Measurements from ENCODE around the gene APOBEC2.

The APOBEC2 gene

DNA sequence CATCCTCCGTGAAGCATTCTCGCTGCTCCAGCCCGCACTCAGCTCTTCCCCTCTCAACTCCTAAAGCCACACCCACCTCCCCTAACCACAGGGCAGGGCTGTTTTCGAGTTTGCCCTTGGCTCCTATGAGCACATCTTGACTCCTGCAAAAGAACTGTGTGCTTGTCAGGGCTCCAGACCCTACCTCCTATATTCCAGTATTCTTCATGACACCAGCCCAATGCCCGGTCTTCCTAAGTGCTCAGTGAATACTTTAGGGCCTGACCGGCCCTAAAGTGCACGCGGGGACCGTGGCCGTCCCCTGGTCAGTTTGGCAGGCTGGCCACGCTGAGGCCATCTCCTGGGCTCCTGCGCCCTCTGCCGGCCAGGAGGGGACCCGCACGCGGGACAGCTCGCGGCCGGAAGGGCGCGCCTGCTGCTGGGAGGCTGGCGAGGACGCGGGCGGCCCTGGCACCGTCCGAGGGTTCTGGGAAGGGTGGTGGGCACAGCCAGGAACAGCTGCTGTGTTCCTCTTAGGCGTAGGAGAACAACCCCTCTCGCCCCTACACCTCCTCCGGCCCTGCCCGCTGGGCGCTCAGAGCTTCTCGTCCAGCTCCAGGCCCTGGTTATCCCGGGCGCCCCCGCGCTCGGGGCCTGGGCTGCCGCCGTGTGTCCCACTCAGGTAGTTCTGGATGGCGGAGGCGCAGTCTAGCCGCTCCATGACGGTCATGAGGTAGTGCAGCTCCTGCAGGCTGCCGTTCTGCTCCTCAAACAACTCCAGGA is 25.0 kb upstream of the APOBEC2 start:
- peak; percentile 99 for ATAC-seq
- TF ChIP-seq ARNTL (CRISPR knock-in tag; IDR thresholded peaks at IDR 0.05; ENCODE audit: borderline replicate concordance, low read depth) (no peak), PPARA (CRISPR knock-in tag; IDR thresholded peaks at IDR 0.05; ENCODE audit: borderline replicate concordance) (no peak), ZFP30 (CRISPR knock-in tag; IDR thresholded peaks at IDR 0.05) (no peak), BACH2 (CRISPR knock-in tag; IDR thresholded peaks at IDR 0.05; ENCODE audit: borderline replicate concordance) (no peak), ESRRG (CRISPR knock-in tag; IDR thresholded peaks at IDR 0.05) (no peak), ISL1 (CRISPR knock-in tag; IDR thresholded peaks at IDR 0.05) (no peak), ZC3H10 (CRISPR knock-in tag; IDR thresholded peaks at IDR 0.05) (no peak), GLIS3 (CRISPR knock-in tag; IDR thresholded peaks at IDR 0.05) (no peak), TCF4 (CRISPR knock-in tag; IDR thresholded peaks at IDR 0.05; ENCODE audit: borderline replicate concordance) (no peak), ZFP3 (CRISPR knock-in tag; IDR thresholded peaks at IDR 0.05) (no peak)
- TF ChIP-seq, protein P1, sequence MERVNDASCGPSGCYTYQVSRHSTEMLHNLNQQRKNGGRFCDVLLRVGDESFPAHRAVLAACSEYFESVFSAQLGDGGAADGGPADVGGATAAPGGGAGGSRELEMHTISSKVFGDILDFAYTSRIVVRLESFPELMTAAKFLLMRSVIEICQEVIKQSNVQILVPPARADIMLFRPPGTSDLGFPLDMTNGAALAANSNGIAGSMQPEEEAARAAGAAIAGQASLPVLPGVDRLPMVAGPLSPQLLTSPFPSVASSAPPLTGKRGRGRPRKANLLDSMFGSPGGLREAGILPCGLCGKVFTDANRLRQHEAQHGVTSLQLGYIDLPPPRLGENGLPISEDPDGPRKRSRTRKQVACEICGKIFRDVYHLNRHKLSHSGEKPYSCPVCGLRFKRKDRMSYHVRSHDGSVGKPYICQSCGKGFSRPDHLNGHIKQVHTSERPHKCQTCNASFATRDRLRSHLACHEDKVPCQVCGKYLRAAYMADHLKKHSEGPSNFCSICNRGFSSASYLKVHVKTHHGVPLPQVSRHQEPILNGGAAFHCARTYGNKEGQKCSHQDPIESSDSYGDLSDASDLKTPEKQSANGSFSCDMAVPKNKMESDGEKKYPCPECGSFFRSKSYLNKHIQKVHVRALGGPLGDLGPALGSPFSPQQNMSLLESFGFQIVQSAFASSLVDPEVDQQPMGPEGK (CRISPR knock-in tag; IDR thresholded peaks at IDR 0.05; ENCODE audit: borderline replicate concordance) = no peak
- TF ChIP-seq, protein P2, sequence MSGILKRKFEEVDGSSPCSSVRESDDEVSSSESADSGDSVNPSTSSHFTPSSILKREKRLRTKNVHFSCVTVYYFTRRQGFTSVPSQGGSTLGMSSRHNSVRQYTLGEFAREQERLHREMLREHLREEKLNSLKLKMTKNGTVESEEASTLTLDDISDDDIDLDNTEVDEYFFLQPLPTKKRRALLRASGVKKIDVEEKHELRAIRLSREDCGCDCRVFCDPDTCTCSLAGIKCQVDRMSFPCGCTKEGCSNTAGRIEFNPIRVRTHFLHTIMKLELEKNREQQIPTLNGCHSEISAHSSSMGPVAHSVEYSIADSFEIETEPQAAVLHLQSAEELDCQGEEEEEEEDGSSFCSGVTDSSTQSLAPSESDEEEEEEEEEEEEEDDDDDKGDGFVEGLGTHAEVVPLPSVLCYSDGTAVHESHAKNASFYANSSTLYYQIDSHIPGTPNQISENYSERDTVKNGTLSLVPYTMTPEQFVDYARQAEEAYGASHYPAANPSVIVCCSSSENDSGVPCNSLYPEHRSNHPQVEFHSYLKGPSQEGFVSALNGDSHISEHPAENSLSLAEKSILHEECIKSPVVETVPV (CRISPR knock-in tag; IDR thresholded peaks at IDR 0.05) = no peak
- TF ChIP-seq, protein P3, sequence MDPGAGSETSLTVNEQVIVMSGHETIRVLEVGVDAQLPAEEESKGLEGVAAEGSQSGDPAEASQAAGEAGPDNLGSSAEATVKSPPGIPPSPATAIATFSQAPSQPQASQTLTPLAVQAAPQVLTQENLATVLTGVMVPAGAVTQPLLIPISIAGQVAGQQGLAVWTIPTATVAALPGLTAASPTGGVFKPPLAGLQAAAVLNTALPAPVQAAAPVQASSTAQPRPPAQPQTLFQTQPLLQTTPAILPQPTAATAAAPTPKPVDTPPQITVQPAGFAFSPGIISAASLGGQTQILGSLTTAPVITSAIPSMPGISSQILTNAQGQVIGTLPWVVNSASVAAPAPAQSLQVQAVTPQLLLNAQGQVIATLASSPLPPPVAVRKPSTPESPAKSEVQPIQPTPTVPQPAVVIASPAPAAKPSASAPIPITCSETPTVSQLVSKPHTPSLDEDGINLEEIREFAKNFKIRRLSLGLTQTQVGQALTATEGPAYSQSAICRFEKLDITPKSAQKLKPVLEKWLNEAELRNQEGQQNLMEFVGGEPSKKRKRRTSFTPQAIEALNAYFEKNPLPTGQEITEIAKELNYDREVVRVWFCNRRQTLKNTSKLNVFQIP (CRISPR knock-in tag; IDR thresholded peaks at IDR 0.05; ENCODE audit: borderline replicate concordance, low read depth) = no peak
- TF ChIP-seq, protein P4, sequence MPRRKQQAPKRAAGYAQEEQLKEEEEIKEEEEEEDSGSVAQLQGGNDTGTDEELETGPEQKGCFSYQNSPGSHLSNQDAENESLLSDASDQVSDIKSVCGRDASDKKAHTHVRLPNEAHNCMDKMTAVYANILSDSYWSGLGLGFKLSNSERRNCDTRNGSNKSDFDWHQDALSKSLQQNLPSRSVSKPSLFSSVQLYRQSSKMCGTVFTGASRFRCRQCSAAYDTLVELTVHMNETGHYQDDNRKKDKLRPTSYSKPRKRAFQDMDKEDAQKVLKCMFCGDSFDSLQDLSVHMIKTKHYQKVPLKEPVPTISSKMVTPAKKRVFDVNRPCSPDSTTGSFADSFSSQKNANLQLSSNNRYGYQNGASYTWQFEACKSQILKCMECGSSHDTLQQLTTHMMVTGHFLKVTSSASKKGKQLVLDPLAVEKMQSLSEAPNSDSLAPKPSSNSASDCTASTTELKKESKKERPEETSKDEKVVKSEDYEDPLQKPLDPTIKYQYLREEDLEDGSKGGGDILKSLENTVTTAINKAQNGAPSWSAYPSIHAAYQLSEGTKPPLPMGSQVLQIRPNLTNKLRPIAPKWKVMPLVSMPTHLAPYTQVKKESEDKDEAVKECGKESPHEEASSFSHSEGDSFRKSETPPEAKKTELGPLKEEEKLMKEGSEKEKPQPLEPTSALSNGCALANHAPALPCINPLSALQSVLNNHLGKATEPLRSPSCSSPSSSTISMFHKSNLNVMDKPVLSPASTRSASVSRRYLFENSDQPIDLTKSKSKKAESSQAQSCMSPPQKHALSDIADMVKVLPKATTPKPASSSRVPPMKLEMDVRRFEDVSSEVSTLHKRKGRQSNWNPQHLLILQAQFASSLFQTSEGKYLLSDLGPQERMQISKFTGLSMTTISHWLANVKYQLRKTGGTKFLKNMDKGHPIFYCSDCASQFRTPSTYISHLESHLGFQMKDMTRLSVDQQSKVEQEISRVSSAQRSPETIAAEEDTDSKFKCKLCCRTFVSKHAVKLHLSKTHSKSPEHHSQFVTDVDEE (CRISPR knock-in tag; IDR thresholded peaks at IDR 0.05) = no peak
- TF ChIP-seq, protein P5, sequence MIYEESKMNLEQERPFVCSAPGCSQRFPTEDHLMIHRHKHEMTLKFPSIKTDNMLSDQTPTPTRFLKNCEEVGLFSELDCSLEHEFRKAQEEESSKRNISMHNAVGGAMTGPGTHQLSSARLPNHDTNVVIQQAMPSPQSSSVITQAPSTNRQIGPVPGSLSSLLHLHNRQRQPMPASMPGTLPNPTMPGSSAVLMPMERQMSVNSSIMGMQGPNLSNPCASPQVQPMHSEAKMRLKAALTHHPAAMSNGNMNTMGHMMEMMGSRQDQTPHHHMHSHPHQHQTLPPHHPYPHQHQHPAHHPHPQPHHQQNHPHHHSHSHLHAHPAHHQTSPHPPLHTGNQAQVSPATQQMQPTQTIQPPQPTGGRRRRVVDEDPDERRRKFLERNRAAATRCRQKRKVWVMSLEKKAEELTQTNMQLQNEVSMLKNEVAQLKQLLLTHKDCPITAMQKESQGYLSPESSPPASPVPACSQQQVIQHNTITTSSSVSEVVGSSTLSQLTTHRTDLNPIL (CRISPR knock-in tag; IDR thresholded peaks at IDR 0.05; ENCODE audit: low read depth) = no peak

DNA sequence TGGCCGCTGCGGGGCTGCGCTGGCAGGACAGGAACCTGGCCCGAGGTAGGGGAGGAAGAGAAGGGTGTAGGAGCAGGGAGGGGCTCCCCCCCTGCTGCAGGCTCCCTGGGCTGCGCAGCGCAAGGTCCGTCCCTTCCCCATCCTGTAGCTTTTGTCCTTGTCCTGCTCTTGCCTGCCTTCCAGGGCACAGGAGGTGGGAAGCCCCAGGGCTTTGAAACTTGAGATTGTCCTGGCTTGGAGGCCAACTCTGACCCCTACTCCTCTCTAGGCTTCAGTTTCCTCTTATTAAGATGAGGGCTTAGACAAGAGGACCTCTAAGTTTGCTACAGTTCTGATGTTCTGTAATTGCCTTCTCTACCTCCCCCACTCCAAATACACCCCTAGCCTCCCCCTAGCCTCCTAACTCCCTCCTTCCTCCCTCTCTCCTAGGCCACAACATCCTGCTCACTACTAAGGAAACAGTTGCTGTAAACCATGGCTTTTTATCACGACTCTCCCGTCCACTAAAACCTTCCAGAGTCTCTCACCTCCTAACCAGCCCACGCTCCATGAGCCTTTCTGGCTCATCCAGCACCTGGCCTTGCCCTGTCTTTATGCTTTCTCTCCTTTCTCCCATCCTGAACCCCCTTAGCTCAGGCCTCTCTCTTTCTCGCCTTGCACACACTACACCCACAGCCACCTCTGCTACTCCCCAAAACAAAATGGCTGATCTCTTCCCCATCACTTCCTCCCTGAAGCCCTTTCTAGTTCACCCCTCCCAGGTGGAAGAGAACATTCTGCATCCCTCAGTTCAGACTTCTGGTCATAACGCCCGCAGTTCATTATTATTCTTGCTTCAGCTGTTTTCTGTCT is 24.2 kb upstream of the APOBEC2 start:
- TF ChIP-seq, protein P3 (CRISPR knock-in tag; IDR thresholded peaks at IDR 0.05; ENCODE audit: borderline replicate concordance, low read depth) = no peak
- no peak for TF ChIP-seq TOX (CRISPR knock-in tag; IDR thresholded peaks at IDR 0.05; ENCODE audit: borderline replicate concordance)
- TF ChIP-seq BACH2 (CRISPR knock-in tag; IDR thresholded peaks at IDR 0.05; ENCODE audit: borderline replicate concordance) = no peak
- no peak for TF ChIP-seq ZNF8 (CRISPR knock-in tag; IDR thresholded peaks at IDR 0.05)
- no peak for TF ChIP-seq OSR1 (CRISPR knock-in tag; IDR thresholded peaks at IDR 0.05)
- no peak for TF ChIP-seq TCF4 (CRISPR knock-in tag; IDR thresholded peaks at IDR 0.05; ENCODE audit: borderline replicate concordance)
- TF ChIP-seq CSDC2 (CRISPR knock-in tag; IDR thresholded peaks at IDR 0.05) = no peak
- no peak for TF ChIP-seq PPARA (CRISPR knock-in tag; IDR thresholded peaks at IDR 0.05; ENCODE audit: borderline replicate concordance)
- ATAC-seq = no peak; the same call in 2 of the 3 replicates
